Ramos (cell line): Measurements from ENCODE around the gene TRIM32.

Experiments
- in situ Hi-C: fragments of 300-500 bp; cut with MboI; formaldehyde crosslinking; loops from one replicate; pipeline ENCODE4 v1.14.3; 2022; ENCODE audit warnings: low sequenced_read_pairs; ENCODE audit not compliant: unreplicated experiment

TRIM32 gene

GRCh38 chr9:116749772-116750171 lies 62.7 kb downstream of the TRIM32 start:
- in situ Hi-C loops: loop anchor here (10.0 kb wide), 1 partner anchor 105 kb away; no protein-coding TSS in a partner anchor

GRCh38 chr9:116750510-116750909 lies 63.4 kb downstream of the TRIM32 start:
- in situ Hi-C loops: no loop called here
